SK-N-SH (cell line): ENCODE results near the gene PTPRD. TPM values are rescaled to one million over a fixed set of nuclear protein-coding genes. Genes with fewer than 3 reads are reported as not detected.

Experiments used
- CTCF ChIA-PET: fragments of 300-600, 350-600 bp; formaldehyde crosslinking; extraction: SDS; loops from one replicate; lab custom pipeline; 2021; lab: Yijun Ruan, JAX
- POLR2A ChIA-PET: fragments of 350-600 bp; sonication (Branson Sonifier 250); formaldehyde crosslinking; extraction: SDS; loops from one replicate; lab custom pipeline; 2020; ENCODE audit warnings: antibody characterized with exemption, inconsistent platforms; lab: Yijun Ruan, JAX
- DNase-seq: peaks from one replicate; pipeline ENCODE4 v3.0.0; 2012
- H2AFZ ChIP-seq: fragments of 200-600 bp; sonication (generic); 2 replicates; pipeline ENCODE4 v1.8.1; 2016; ENCODE audit warnings: antibody characterized with exemption, mild to moderate bottlenecking, low read depth
- H3F3A ChIP-seq: fragments of 200-600 bp; sonication (generic); replicated peaks from 2 replicates; pipeline ENCODE3; 2016; ENCODE audit warnings: antibody characterized with exemption, mild to moderate bottlenecking; ENCODE audit not compliant: insufficient read depth
- H3K27ac ChIP-seq, 2 experiments: fragments of 200-500 bp in 1 of 2; fragments of 200-600 bp in 1 of 2; sonication (Bioruptor generic) in 1 of 2; sonication (generic), shearing (Covaris generic) in 1 of 2; 2 replicates each; pipeline versions ENCODE4 v1.5.1 to v1.6.1; 2014 to 2016; ENCODE audit warnings: low read depth in 2 of 2, inconsistent platforms in 1 of 2, low read length in 1 of 2, mild to moderate bottlenecking in 1 of 2, mixed read lengths in 1 of 2
- H3K27me3 ChIP-seq: fragments of 200-600 bp; sonication (generic), shearing (Covaris generic); 2 replicates; pipeline ENCODE4 v1.6.1; 2016; ENCODE audit warnings: mixed run types; ENCODE audit not compliant: insufficient read depth
- H3K36me3 ChIP-seq, 2 experiments: fragments of 200-500 bp in 1 of 2; fragments of 200-600 bp in 1 of 2; sonication (Bioruptor generic) in 1 of 2; sonication (generic) in 1 of 2; replicated peaks in 1 of 2; 2 replicates each; pipeline versions ENCODE3 to v1.5.1; 2014 to 2016; ENCODE audit warnings: low read length in 1 of 2, mild to moderate bottlenecking in 1 of 2; ENCODE audit not compliant: insufficient read depth in 2 of 2, control insufficient read depth in 1 of 2
- H3K4me1 ChIP-seq, 2 experiments: fragments of 200-500 bp in 1 of 2; fragments of 200-600 bp in 1 of 2; sonication (Bioruptor generic) in 1 of 2; sonication (generic), shearing (Covaris generic) in 1 of 2; 2 replicates each; pipeline versions ENCODE4 v1.5.1 to v1.6.1; 2014 to 2016; ENCODE audit warnings: low read depth in 1 of 2, low read length in 1 of 2, mixed run types in 1 of 2; ENCODE audit not compliant: insufficient read depth in 2 of 2, control insufficient read depth in 1 of 2
- H3K4me2 ChIP-seq: fragments of 200-600 bp; sonication (generic), shearing (Covaris generic); 2 replicates; pipeline ENCODE4 v1.6.1; 2017; ENCODE audit warnings: mixed run types
- H3K4me3 ChIP-seq, 2 experiments: fragments of 200-500 bp in 1 of 2; fragments of 200-600 bp in 1 of 2; sonication (Bioruptor generic) in 1 of 2; sonication (generic), shearing (Covaris generic) in 1 of 2; 2 replicates each; pipeline versions ENCODE4 v1.5.1 to v1.8.1; 2014 to 2016; ENCODE audit warnings: low read depth in 2 of 2, inconsistent platforms in 1 of 2, low read length in 1 of 2, mild to moderate bottlenecking in 1 of 2, mixed read lengths in 1 of 2, moderate library complexity in 1 of 2
- H3K79me2 ChIP-seq: fragments of 200-600 bp; sonication (generic); 2 replicates; pipeline ENCODE4 v1.8.1; 2017; ENCODE audit warnings: mild to moderate bottlenecking; ENCODE audit not compliant: insufficient read depth
- H3K9ac ChIP-seq: fragments of 200-600 bp; sonication (generic); 2 replicates; pipeline ENCODE4 v1.6.1; 2017; ENCODE audit warnings: mixed run types
- H3K9me2 ChIP-seq: fragments of 200-600 bp; sonication (generic); 2 replicates; pipeline ENCODE4 v1.6.1; 2017; ENCODE audit warnings: mixed run types
- H3K9me3 ChIP-seq: fragments of 200-600 bp; sonication (generic); 2 replicates; pipeline ENCODE4 v1.6.1; 2017; ENCODE audit warnings: mixed run types, mild to moderate bottlenecking, moderate library complexity
- H4K20me1 ChIP-seq: fragments of 200-600 bp; sonication (generic); 2 replicates; pipeline ENCODE4 v1.6.1; 2017; ENCODE audit warnings: mild to moderate bottlenecking, mixed run types; ENCODE audit not compliant: insufficient read depth
- ELF1 ChIP-seq: IDR thresholded peaks from 2 replicates; pipeline ENCODE4 v1.4.0; 2012
- EP300 ChIP-seq, 2 experiments: IDR thresholded peaks; 2 replicates each; pipeline versions ENCODE4 v1.4.0 to v1.6.1; 2012; ENCODE audit warnings: borderline replicate concordance in 1 of 2, low read depth in 1 of 2, low read length in 1 of 2
- FOXJ3 ChIP-seq: sonication (generic); formaldehyde crosslinking; IDR thresholded peaks from 2 replicates; pipeline ENCODE4 v1.5.1; 2020; ENCODE audit warnings: mild to moderate bottlenecking, missing genetic modification reagents
- GATA2 ChIP-seq: sonication (generic); formaldehyde crosslinking; IDR thresholded peaks from 2 replicates; pipeline ENCODE4 v1.5.0; 2020; ENCODE audit warnings: mild to moderate bottlenecking, missing genetic modification reagents
- IRF3 ChIP-seq: fragments of 150-350 bp; IDR thresholded peaks from 2 replicates; pipeline ENCODE4 v1.6.1; 2016; ENCODE audit warnings: mild to moderate bottlenecking, low read depth, low read length
- JUND ChIP-seq: IDR thresholded peaks from 2 replicates; pipeline ENCODE4 v1.4.0; 2012
- MEF2A ChIP-seq: IDR thresholded peaks from 2 replicates; pipeline ENCODE4 v1.4.0; 2012; ENCODE audit warnings: low read depth, borderline replicate concordance
- MXI1 ChIP-seq: IDR thresholded peaks from 2 replicates; pipeline ENCODE4 v1.6.1; 2012; ENCODE audit warnings: mild to moderate bottlenecking, low read depth, low read length, improper control_type of control experiment
- NRF1 ChIP-seq: IDR thresholded peaks from 2 replicates; pipeline ENCODE4 v1.6.1; 2012; ENCODE audit warnings: low read depth, mild to moderate bottlenecking, low read length
- POLR2AphosphoS5 ChIP-seq: IDR thresholded peaks from 2 replicates; pipeline ENCODE4 v1.6.1; 2012; ENCODE audit warnings: low read depth, low read length
- RFX5 ChIP-seq: IDR thresholded peaks from 2 replicates; pipeline ENCODE4 v1.6.1; 2012; ENCODE audit warnings: mild to moderate bottlenecking, improper control_type of control experiment, low read length
- SIN3A ChIP-seq: IDR thresholded peaks from 2 replicates; pipeline ENCODE4 v1.6.1; 2012; ENCODE audit warnings: low read depth, mild to moderate bottlenecking, low read length, moderate library complexity, borderline replicate concordance
- TEAD4 ChIP-seq: IDR thresholded peaks from 2 replicates; pipeline ENCODE4 v1.4.0; 2012; ENCODE audit warnings: mild to moderate bottlenecking, borderline replicate concordance; ENCODE audit not compliant: insufficient read depth
- YY1 ChIP-seq: IDR thresholded peaks from 2 replicates; pipeline ENCODE4 v1.4.0; 2012; ENCODE audit warnings: low read depth, mild to moderate bottlenecking
- ZBTB33 ChIP-seq: IDR thresholded peaks from 2 replicates; pipeline ENCODE4 v1.4.0; 2012; ENCODE audit warnings: low read depth, borderline replicate concordance
- WGBS: methylation state at CpG from one replicate; pipeline ENCODE4 v1.1.6; 2017; ENCODE audit warnings: low lambda C conversion rate; 5-methylcytosine and 5-hydroxymethylcytosine counted together
- polyA plus RNA-seq, 3 experiments: library from polyadenylated mRNA; depleted of rRNA; stranded (reverse); fragments of >200 nt; gene quantifications; 2 replicates each; pipeline ENCODE4 v1.2.3, GENCODE V29; 2012
- TF ChIP-seq, protein P1 (sequence below): IDR thresholded peaks from 2 replicates; pipeline ENCODE4; 2012
- TF ChIP-seq, protein P2 (sequence below): IDR thresholded peaks from 2 replicates; pipeline ENCODE4 v1.4.0; 2012; ENCODE audit warnings: low read depth, borderline replicate concordance
- TF ChIP-seq, protein P3 (sequence below): fragments of 200-600 bp; sonication (generic); IDR thresholded peaks from 2 replicates; pipeline ENCODE4 v1.6.1; 2017; ENCODE audit warnings: antibody characterized with exemption, mild to moderate bottlenecking, moderate library complexity
- TF ChIP-seq, protein P4 (sequence below): IDR thresholded peaks from 2 replicates; pipeline ENCODE4 v1.4.0; 2012; ENCODE audit warnings: low read depth

The PTPRD gene
- polyA plus RNA-seq, 1 of the 3 experiments (the other 2 are of a cell fraction) = 0.15 TPM

- TF ChIP-seq FOXJ3 (CRISPR knock-in tag) (no peak), NRF1 (no peak), EP300 (IDR thresholded peaks at IDR 0.05; ENCODE audit: borderline replicate concordance in 1 of 2, low read depth in 1 of 2, low read length in 1 of 2) (no peak), YY1 (no peak), SIN3A (no peak)
Observed at GRCh38 chr9:8904771-8905515, 1707.9 kb downstream of the PTPRD start (continued).

DNA sequence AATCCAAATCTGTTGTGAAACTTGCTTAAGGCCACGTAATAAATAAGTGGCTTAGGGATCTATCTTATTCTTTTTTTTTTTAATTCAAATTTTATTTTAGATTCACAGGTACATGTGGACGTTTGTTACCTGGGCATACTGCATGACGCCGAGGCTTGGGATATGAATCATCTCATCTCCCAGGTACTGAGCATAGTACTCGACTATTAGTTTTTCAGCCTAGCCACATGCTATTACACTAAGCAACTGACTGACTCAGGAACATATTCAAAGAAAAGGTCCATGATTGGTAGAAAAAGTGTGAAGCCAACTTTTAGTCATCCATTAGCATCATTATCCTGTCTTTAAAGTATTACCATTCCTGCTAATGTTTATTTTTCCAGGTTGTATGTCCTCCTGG lies 1709.7 kb downstream of the PTPRD start:
- H3K9me2 ChIP-seq = no peaks in the 10 kb centered on the region
- DNase-seq = no peak
- no peaks in the 10 kb centered on the region for H3K79me2 ChIP-seq
- H2AFZ ChIP-seq = no peak overlapping the region
- no peak overlapping the region for H3K4me3 ChIP-seq
- no peaks in the 10 kb centered on the region for H3K9me3 ChIP-seq
- CTCF ChIA-PET = no interaction called here
- no peak overlapping the region for H3K4me2 ChIP-seq
- H4K20me1 ChIP-seq = no peaks in the 10 kb centered on the region
- POLR2A ChIA-PET = no interaction called here
- H3K36me3 ChIP-seq = no peaks in the 10 kb centered on the region
- H3F3A ChIP-seq = no peaks in the 10 kb centered on the region
- TF ChIP-seq MEF2A (no peak), IRF3 (no peak), YY1 (no peak), MXI1 (no peak), JUND (no peak), ZBTB33 (no peak), ELF1 (no peak), RFX5 (no peak), TEAD4 (no peak), GATA2 (CRISPR knock-in tag) (no peak), FOXJ3 (CRISPR knock-in tag) (no peak), POLR2AphosphoS5 (no peak)
- TF ChIP-seq, protein P1, sequence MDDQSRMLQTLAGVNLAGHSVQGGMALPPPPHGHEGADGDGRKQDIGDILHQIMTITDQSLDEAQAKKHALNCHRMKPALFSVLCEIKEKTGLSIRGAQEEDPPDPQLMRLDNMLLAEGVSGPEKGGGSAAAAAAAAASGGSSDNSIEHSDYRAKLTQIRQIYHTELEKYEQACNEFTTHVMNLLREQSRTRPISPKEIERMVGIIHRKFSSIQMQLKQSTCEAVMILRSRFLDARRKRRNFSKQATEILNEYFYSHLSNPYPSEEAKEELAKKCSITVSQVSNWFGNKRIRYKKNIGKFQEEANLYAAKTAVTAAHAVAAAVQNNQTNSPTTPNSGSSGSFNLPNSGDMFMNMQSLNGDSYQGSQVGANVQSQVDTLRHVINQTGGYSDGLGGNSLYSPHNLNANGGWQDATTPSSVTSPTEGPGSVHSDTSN = no peak
- TF ChIP-seq, protein P2, sequence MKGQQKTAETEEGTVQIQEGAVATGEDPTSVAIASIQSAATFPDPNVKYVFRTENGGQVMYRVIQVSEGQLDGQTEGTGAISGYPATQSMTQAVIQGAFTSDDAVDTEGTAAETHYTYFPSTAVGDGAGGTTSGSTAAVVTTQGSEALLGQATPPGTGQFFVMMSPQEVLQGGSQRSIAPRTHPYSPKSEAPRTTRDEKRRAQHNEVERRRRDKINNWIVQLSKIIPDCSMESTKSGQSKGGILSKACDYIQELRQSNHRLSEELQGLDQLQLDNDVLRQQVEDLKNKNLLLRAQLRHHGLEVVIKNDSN = no peak
- TF ChIP-seq, protein P3, sequence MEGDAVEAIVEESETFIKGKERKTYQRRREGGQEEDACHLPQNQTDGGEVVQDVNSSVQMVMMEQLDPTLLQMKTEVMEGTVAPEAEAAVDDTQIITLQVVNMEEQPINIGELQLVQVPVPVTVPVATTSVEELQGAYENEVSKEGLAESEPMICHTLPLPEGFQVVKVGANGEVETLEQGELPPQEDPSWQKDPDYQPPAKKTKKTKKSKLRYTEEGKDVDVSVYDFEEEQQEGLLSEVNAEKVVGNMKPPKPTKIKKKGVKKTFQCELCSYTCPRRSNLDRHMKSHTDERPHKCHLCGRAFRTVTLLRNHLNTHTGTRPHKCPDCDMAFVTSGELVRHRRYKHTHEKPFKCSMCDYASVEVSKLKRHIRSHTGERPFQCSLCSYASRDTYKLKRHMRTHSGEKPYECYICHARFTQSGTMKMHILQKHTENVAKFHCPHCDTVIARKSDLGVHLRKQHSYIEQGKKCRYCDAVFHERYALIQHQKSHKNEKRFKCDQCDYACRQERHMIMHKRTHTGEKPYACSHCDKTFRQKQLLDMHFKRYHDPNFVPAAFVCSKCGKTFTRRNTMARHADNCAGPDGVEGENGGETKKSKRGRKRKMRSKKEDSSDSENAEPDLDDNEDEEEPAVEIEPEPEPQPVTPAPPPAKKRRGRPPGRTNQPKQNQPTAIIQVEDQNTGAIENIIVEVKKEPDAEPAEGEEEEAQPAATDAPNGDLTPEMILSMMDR = no peak
- TF ChIP-seq, protein P4, sequence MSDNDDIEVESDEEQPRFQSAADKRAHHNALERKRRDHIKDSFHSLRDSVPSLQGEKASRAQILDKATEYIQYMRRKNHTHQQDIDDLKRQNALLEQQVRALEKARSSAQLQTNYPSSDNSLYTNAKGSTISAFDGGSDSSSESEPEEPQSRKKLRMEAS = no peak
- no peaks in the 10 kb centered on the region for H3K4me1 ChIP-seq
- H3K27ac ChIP-seq = no peak overlapping the region
- H3K9ac ChIP-seq = no peak overlapping the region
- 33% methylated on average over 5 of the region's 5 CpGs for WGBS
- H3K27me3 ChIP-seq = no peaks in the 10 kb centered on the region
